ENCODE results near the gene MCCC1. TPM values are rescaled to one million over a fixed set of nuclear protein-coding genes. Genes with fewer than 3 reads are reported as not detected.

MCCC1 gene
- total and polyA plus RNA-seq, 2 donors (not counting 1 experiment from before 2014, with no cell fraction given), result 12.9 to 36.3 TPM

- H3K4me1 Mint-ChIP-seq, result peaks cover 32% of the 10 kb centered on the region
- Histone ChIP-seq H3K4me3 (ENCODE audit: control extremely low read depth in 1 of 5, extremely low read depth in 1 of 5, insufficient read depth in 1 of 5, low read depth in 2 of 5, low read length in 4 of 5) (no peak overlapping the region), H3K27ac (ENCODE audit: low read length in 2 of 2) (peak overlapping the region; percentile 80 to 87), H2AFZ (ENCODE audit: insufficient read depth, low read depth, low read length, poor library complexity, severe bottlenecking) (no peak overlapping the region), H3K79me2 (ENCODE audit: control insufficient read depth, insufficient read depth, low read length) (peaks cover 24% of the 10 kb centered on the region), H3K4me2 (replicated peaks; ENCODE audit: low read depth, low read length, poor library complexity, severe bottlenecking) (peak overlapping the region; percentile 81), H3K9me3 (ENCODE audit: control extremely low read depth in 1 of 3, control insufficient read depth in 2 of 3, insufficient read depth in 1 of 3, low read length in 2 of 3) (no peaks in the 10 kb centered on the region), H3K9ac (ENCODE audit: low read length) (no peak overlapping the region), H3K27me3 (replicated peaks in 1 of 4; ENCODE audit: control extremely low read depth in 1 of 4, control insufficient read depth in 3 of 4, insufficient read depth in 4 of 4, low read length in 3 of 4) (no peaks in the 10 kb centered on the region), H4K20me1 (ENCODE audit: control insufficient read depth, insufficient read depth, low read length, poor library complexity, severe bottlenecking) (no peaks in the 10 kb centered on the region), H3K4me1 (ENCODE audit: control insufficient read depth in 2 of 2, insufficient read depth in 2 of 2, low read length in 2 of 2) (peaks cover 15% of the 10 kb centered on the region in 2 donors), H3K36me3 (replicated peaks in 1 of 2; ENCODE audit: control extremely low read depth in 1 of 2, control insufficient read depth in 1 of 2, extremely low read depth in 1 of 2, insufficient read depth in 2 of 2, low read length in 1 of 2) (peaks cover 0 to 2% of the 10 kb centered on the region in 2 experiments)
- H3K9me3 Mint-ChIP-seq (ENCODE audit: insufficient read depth), result no peaks in the 10 kb centered on the region
- no peaks in the 10 kb centered on the region for H3K27me3 Mint-ChIP-seq
- intact Hi-C loops (cut with micrococcal nuclease), result loop anchor here (1.0 kb wide), 1 partner anchor 535 kb away; the partner anchor contains the start of gene KLHL24
- ChIA-PET CTCF (no interaction called here), POLR2A (no interaction called here)
- TF ChIP-seq EZH2 (IDR thresholded peaks at IDR 0.05; ENCODE audit: borderline replicate concordance, insufficient read depth, low read depth, low read length, poor library complexity, severe bottlenecking) (no peak), CTCF (IDR thresholded peaks at IDR 0.05) (no peak)
- no CpG with 5 or more reads among the region's 6 CpGs for whole genome bisulfite sequencing (ENCODE audit: insufficient coverage)
- no peak for ATAC-seq (ENCODE audit: low read depth)
- H3K4me3 Mint-ChIP-seq, result peak overlapping the region; percentile 99
- H3K27ac Mint-ChIP-seq, result peak overlapping the region; percentile 97
- DNase-seq, result no peak
These were observed 1.1 kb upstream of the MCCC1 start for GRCh38 chr3:183100376-183100775.

DNA sequence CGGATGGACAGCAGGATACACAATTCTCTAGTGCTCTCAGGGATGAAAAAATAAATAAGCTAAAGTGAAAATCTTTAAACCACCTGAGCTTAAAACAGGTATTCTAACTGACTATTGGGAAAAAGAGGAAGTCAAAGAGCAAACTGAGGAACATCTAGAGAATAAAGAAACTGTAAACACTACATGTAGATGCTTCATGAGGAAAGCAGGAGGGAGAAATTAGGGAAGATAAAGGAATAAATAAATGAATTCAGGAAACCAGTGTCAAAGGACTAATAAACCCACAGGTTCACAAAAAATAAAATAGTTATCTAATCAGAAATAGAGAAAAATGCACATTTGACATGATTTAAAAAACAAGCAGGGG lies 525 bp upstream of the MCCC1 start:
- WGBS (ENCODE audit: insufficient coverage), result 20% methylated on average over 1 of the region's 1 CpG
- Histone ChIP-seq H3K9me3 (ENCODE audit: control extremely low read depth in 1 of 3, control insufficient read depth in 2 of 3, insufficient read depth in 1 of 3, low read length in 2 of 3) (no peaks in the 10 kb centered on the region), H3K79me2 (ENCODE audit: control insufficient read depth, insufficient read depth, low read length) (peaks cover 25% of the 10 kb centered on the region), H3K27ac (ENCODE audit: low read length in 2 of 2) (peak overlapping the region; percentile 80 to 87), H3K9ac (ENCODE audit: low read length) (peak overlapping the region; percentile 91), H2AFZ (ENCODE audit: insufficient read depth, low read depth, low read length, poor library complexity, severe bottlenecking) (peak overlapping the region; percentile 96), H3K27me3 (replicated peaks in 1 of 4; ENCODE audit: control extremely low read depth in 1 of 4, control insufficient read depth in 3 of 4, insufficient read depth in 4 of 4, low read length in 3 of 4) (no peaks in the 10 kb centered on the region), H3K4me2 (replicated peaks; ENCODE audit: low read depth, low read length, poor library complexity, severe bottlenecking) (peak overlapping the region; percentile 81), H3K4me1 (ENCODE audit: control insufficient read depth in 2 of 2, insufficient read depth in 2 of 2, low read length in 2 of 2) (peaks cover 15% of the 10 kb centered on the region in 2 donors), H3K4me3 (ENCODE audit: control extremely low read depth in 1 of 5, extremely low read depth in 1 of 5, insufficient read depth in 1 of 5, low read depth in 2 of 5, low read length in 4 of 5) (peak overlapping the region; percentile 74 to 98 (median 98)), H4K20me1 (ENCODE audit: control insufficient read depth, insufficient read depth, low read length, poor library complexity, severe bottlenecking) (no peaks in the 10 kb centered on the region), H3K36me3 (replicated peaks in 1 of 2; ENCODE audit: control extremely low read depth in 1 of 2, control insufficient read depth in 1 of 2, extremely low read depth in 1 of 2, insufficient read depth in 2 of 2, low read length in 1 of 2) (peaks cover 0 to 2% of the 10 kb centered on the region in 2 experiments)
- ATAC-seq (ENCODE audit: low read depth) (peak; percentile 4), DNase-seq (no peak)
- intact Hi-C loops (cut with micrococcal nuclease), result loop anchor here (1.0 to 10.0 kb wide), 5 partner anchors 16 to 1715 kb away; partner anchors contain the start of genes ATP11B, DCUN1D1, KLHL24 and VPS8
- H3K27me3 Mint-ChIP-seq, result no peaks in the 10 kb centered on the region
- H3K9me3 Mint-ChIP-seq (ENCODE audit: insufficient read depth), result no peaks in the 10 kb centered on the region
- H3K27ac Mint-ChIP-seq, result peak overlapping the region; percentile 97
- POLR2A ChIA-PET, result interaction anchor here (1.5 kb wide), 1 partner anchor 119 kb away, joined by 3 read pairs; no protein-coding TSS in a partner anchor
- H3K4me1 Mint-ChIP-seq, result peaks cover 32% of the 10 kb centered on the region
- CTCF ChIA-PET, result interaction anchor here (0.5 kb wide), 1 partner anchor 36 kb away, joined by 3 read pairs; no protein-coding TSS in a partner anchor
- peak overlapping the region; percentile 99 for H3K4me3 Mint-ChIP-seq
- TF ChIP-seq CTCF (IDR thresholded peaks at IDR 0.05), result no peak
- TF ChIP-seq EZH2 (IDR thresholded peaks at IDR 0.05; ENCODE audit: borderline replicate concordance, insufficient read depth, low read depth, low read length, poor library complexity, severe bottlenecking), result no peak
